Body of pancreas (tissue), 4 donors: ENCODE data around the gene WDR64. TPM values are rescaled to one million over a fixed set of nuclear protein-coding genes. Genes with fewer than 3 reads are reported as not detected.

Experiments used
- ATAC-seq: fragments of 150-250 bp; one replicate; pipeline ENCODE4 v1.9.1; 2016
- DNase-seq, 4 donors: peaks; one replicate each; pipeline ENCODE4 v3.0.0-alpha.2; 2019
- H3K27ac ChIP-seq, 4 donors: fragments of 200-600 bp; sonication (generic); 1 replicate in 3 of 4; 2 replicates in 1 of 4; pipeline versions ENCODE4 v1.5.1 to v1.6.1; 2016 to 2019; ENCODE audit warnings: mild to moderate bottlenecking in 1 of 4, mixed read lengths in 1 of 4, moderate library complexity in 1 of 4
- H3K27me3 ChIP-seq, 2 donors: fragments of 200-600 bp; sonication (generic); one replicate each; pipeline ENCODE4 v1.6.0; 2016; ENCODE audit warnings: mild to moderate bottlenecking in 1 of 2
- H3K36me3 ChIP-seq, 2 donors: fragments of 200-600 bp; sonication (generic); replicated peaks in 1 of 2; 2 replicates each; pipeline ENCODE4 v1.5.1; 2016; ENCODE audit warnings: low read depth in 2 of 2; ENCODE audit not compliant: insufficient read depth in 1 of 2
- H3K4me1 ChIP-seq: fragments of 200-600 bp; sonication (generic); one replicate; pipeline ENCODE4 v1.6.0; 2016
- H3K4me3 ChIP-seq, 2 donors: fragments of 200-600 bp; sonication (generic); 1 replicate in 1 of 2; 2 replicates in 1 of 2; pipeline ENCODE4 v1.5.1; 2016 to 2019
- H3K9me3 ChIP-seq, 3 donors: fragments of 200-600 bp; sonication (generic); 1 replicate in 2 of 3; 2 replicates in 1 of 3; pipeline ENCODE4 v1.5.1; 2016
- CTCF ChIP-seq, 7 experiments: fragments of 450-650 bp in 4 of 7; fragments of 200-600 bp in 3 of 7; sonication (generic) in 3 of 7; IDR thresholded peaks; one replicate each; pipeline ENCODE4 v1.5.1; 2016 to 2019; ENCODE audit warnings: antibody characterized with exemption in 7 of 7
- POLR2A ChIP-seq, 3 donors: fragments of 450-650 bp; IDR thresholded peaks; one replicate each; pipeline ENCODE4 v1.6.1; 2016; ENCODE audit warnings: antibody characterized with exemption in 3 of 3, mild to moderate bottlenecking in 2 of 3
- WGBS, 2 donors: methylation state at CpG; one replicate each; pipeline ENCODE4 v1.1.5; 2017; 5-methylcytosine and 5-hydroxymethylcytosine counted together
- intact Hi-C: fragments of 100-400 bp; cut with DNase I; formaldehyde crosslinking; loops from one replicate; pipeline ENCODE4 v1.15.1; 2023
- total RNA-seq, 2 donors: library from RNA; depleted of rRNA; stranded (reverse); fragments of >200 nt; gene quantifications; one replicate each; pipeline ENCODE4 v1.1.0, GENCODE V29; 2016

The WDR64 gene
- total RNA-seq, 2 donors from 2014 or later, result not detected

GRCh38 chr1:241782396-241782795, 130.3 kb downstream of the WDR64 start:
- ATAC-seq (no peak), DNase-seq (no peak)
- Histone ChIP-seq H3K27ac (no peak overlapping the region), H3K9me3 (no peaks in the 10 kb centered on the region), H3K36me3 (no peaks in the 10 kb centered on the region), H3K4me3 (no peak overlapping the region), H3K4me1 (no peaks in the 10 kb centered on the region), H3K27me3 (no peaks in the 10 kb centered on the region)
- whole genome bisulfite sequencing, 2 donors, result 19 to 26% methylated on average over 4 of the region's 4 CpGs
- intact Hi-C loops, result no loop called here
- TF ChIP-seq CTCF (IDR thresholded peaks at IDR 0.05) (no peak), POLR2A (IDR thresholded peaks at IDR 0.05) (no peak)

DNA sequence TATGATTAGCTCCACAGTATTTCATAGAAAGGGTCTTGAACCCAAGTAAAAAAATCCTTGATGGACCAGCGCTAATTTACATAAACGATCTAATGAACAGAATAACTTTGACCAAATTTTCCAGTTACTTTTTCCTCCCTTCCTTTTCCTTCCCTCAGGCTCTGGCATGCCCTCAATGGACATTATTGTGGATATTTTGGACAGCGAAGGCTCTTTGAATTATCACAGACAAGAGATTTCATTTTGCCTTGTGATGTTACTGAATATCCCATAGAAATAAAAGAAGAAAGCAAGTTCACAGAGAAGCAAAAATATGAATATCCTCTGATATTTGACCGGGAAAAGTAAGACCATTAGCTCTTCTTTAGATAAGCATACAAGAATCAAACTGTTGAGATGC, 135.6 kb downstream of the WDR64 start:
- no peaks in the 10 kb centered on the region for H3K9me3 ChIP-seq
- 67 to 83% methylated on average over 4 of the region's 4 CpGs for WGBS, 2 donors
- H3K4me3 ChIP-seq, result no peak overlapping the region
- no peaks in the 10 kb centered on the region for H3K27me3 ChIP-seq
- intact Hi-C loops, result no loop called here
- TF ChIP-seq POLR2A (IDR thresholded peaks at IDR 0.05), result no peak
- TF ChIP-seq CTCF (IDR thresholded peaks at IDR 0.05), result no peak
- H3K36me3 ChIP-seq, result no peaks in the 10 kb centered on the region
- H3K4me1 ChIP-seq, result no peaks in the 10 kb centered on the region
- DNase-seq, result no peak
- no peak overlapping the region for H3K27ac ChIP-seq
- no peak for ATAC-seq

- no peak overlapping the region for H3K4me3 ChIP-seq
- 79 to 83% methylated on average over 2 of the region's 2 CpGs for WGBS, 2 donors
- no peaks in the 10 kb centered on the region for H3K27me3 ChIP-seq
- no peak for DNase-seq
- intact Hi-C loops, result no loop called here
- TF ChIP-seq CTCF (IDR thresholded peaks at IDR 0.05) (no peak), POLR2A (IDR thresholded peaks at IDR 0.05) (no peak)
- no peaks in the 10 kb centered on the region for H3K9me3 ChIP-seq
- no peaks in the 10 kb centered on the region for H3K36me3 ChIP-seq
- no peak for ATAC-seq
- no peaks in the 10 kb centered on the region for H3K4me1 ChIP-seq
- no peak overlapping the region for H3K27ac ChIP-seq
These were observed 137.0 kb downstream of the WDR64 start for GRCh38 chr1:241789061-241789460.

GRCh38 chr1:241799416-241799815, 147.3 kb downstream of the WDR64 start:
- Histone ChIP-seq H3K4me3 (no peak overlapping the region), H3K27me3 (no peaks in the 10 kb centered on the region), H3K4me1 (no peaks in the 10 kb centered on the region), H3K36me3 (no peaks in the 10 kb centered on the region), H3K27ac (no peak overlapping the region), H3K9me3 (no peaks in the 10 kb centered on the region)
- intact Hi-C loops, result no loop called here
- TF ChIP-seq POLR2A (IDR thresholded peaks at IDR 0.05) (no peak), CTCF (IDR thresholded peaks at IDR 0.05) (no peak)
- DNase-seq, result no peak
- no peak for ATAC-seq
- 94 to 100% methylated on average over 1 of the region's 1 CpG for whole genome bisulfite sequencing, 2 donors

GRCh38 chr1:241800640-241801039, 148.6 kb downstream of the WDR64 start:
- Histone ChIP-seq H3K36me3 (no peaks in the 10 kb centered on the region), H3K4me3 (no peak overlapping the region), H3K4me1 (no peaks in the 10 kb centered on the region), H3K27ac (no peak overlapping the region), H3K27me3 (no peaks in the 10 kb centered on the region), H3K9me3 (no peaks in the 10 kb centered on the region)
- ATAC-seq (no peak), DNase-seq (no peak)
- WGBS, 2 donors, result 48 to 49% methylated on average over 3 of the region's 3 CpGs
- intact Hi-C loops, result no loop called here
- TF ChIP-seq POLR2A (IDR thresholded peaks at IDR 0.05), result no peak
